ENCODE measurements around the gene SPOPL.

SPOPL gene

DNA sequence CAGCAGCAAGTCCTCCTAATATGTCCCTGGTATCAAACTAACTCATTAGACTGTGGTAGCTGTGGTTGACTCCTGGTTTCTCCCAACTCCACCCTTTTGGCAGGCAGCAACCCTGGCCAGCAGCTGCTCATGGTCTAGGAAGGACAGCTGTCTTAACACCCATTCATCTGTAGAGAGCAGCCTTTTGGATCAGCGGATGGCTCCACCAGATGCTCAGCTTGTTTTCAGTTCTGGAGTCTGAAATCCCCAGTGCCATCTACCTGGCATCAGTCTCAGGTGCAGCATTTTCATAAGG is 100.5 kb downstream of the SPOPL start:
- no peak overlapping the region for H2AFZ ChIP-seq (ENCODE audit: low read depth, low read length)
- H3K4me1 ChIP-seq (ENCODE audit: insufficient read depth, low read length), result no peaks in the 10 kb centered on the region
- H3K27me3 ChIP-seq (ENCODE audit: insufficient read depth, low read length), result no peaks in the 10 kb centered on the region
- no peaks in the 10 kb centered on the region for H3K36me3 ChIP-seq (ENCODE audit: insufficient read depth, low read length)
- H3K4me3 ChIP-seq (ENCODE audit: low read length), result no peak overlapping the region
- H3K9me3 ChIP-seq (ENCODE audit: low read length), result no peaks in the 10 kb centered on the region

DNA sequence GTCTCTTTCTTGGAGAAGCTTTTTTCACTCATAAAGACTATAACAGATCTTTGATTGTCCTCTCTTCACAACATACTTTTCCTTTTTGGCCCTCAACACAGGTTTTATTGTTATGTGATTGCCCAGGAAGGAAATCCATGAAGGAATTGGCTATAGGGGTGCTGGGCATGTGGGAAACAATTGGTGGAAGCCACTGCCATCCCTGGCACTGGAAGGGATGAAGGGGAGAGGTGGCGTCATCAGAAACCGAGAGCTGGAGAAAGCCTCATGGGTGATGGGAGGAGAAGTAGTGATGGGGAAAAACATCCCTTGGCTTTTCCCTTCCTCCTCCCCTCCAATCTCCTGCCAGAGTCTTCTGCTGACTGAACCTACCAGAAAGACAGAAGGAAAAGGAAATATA is 106.2 kb downstream of the SPOPL start:
- H3K4me1 ChIP-seq (ENCODE audit: insufficient read depth, low read length), result no peaks in the 10 kb centered on the region
- H2AFZ ChIP-seq (ENCODE audit: low read depth, low read length), result no peak overlapping the region
- no peaks in the 10 kb centered on the region for H3K9me3 ChIP-seq (ENCODE audit: low read length)
- H3K27me3 ChIP-seq (ENCODE audit: insufficient read depth, low read length), result no peaks in the 10 kb centered on the region
- no peak overlapping the region for H3K4me3 ChIP-seq (ENCODE audit: low read length)
- H3K36me3 ChIP-seq (ENCODE audit: insufficient read depth, low read length), result no peaks in the 10 kb centered on the region

- no peaks in the 10 kb centered on the region for H3K27me3 ChIP-seq (ENCODE audit: insufficient read depth, low read length)
- H2AFZ ChIP-seq (ENCODE audit: low read depth, low read length), result no peak overlapping the region
- H3K9me3 ChIP-seq (ENCODE audit: low read length), result no peaks in the 10 kb centered on the region
- no peaks in the 10 kb centered on the region for H3K4me1 ChIP-seq (ENCODE audit: insufficient read depth, low read length)
- no peak overlapping the region for H3K4me3 ChIP-seq (ENCODE audit: low read length)
- no peaks in the 10 kb centered on the region for H3K36me3 ChIP-seq (ENCODE audit: insufficient read depth, low read length)
Observed at GRCh38 chr2:138609446-138609845, 107.9 kb downstream of the SPOPL start.

- Histone ChIP-seq H3K4me1 (ENCODE audit: insufficient read depth, low read length) (peaks cover 2% of the 10 kb centered on the region), H3K9me3 (ENCODE audit: low read length) (no peaks in the 10 kb centered on the region), H3K27me3 (ENCODE audit: insufficient read depth, low read length) (no peaks in the 10 kb centered on the region), H2AFZ (ENCODE audit: low read depth, low read length) (no peak overlapping the region), H3K4me3 (ENCODE audit: low read length) (no peak overlapping the region), H3K36me3 (ENCODE audit: insufficient read depth, low read length) (no peaks in the 10 kb centered on the region)
Observed at GRCh38 chr2:138610201-138610953, 108.8 kb downstream of the SPOPL start.

DNA sequence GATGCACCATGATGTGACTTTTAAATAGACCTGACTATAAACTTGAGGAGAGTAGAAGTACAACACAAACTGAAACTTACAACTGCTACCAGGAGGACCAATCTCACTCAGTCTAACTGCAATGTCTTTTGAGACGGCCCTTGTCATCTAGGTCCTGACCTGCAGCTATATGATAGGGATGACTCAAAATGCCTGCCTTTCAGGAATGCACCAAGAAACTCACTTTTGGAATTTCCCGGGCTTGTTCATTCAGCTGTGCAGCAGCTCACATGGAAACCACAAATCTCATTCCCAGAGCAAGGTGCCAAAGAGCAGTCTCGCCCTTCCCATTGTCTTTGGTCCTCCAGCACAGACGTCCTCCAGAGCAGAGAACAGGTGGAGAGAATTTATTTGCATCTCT is 113.7 kb downstream of the SPOPL start:
- Histone ChIP-seq H3K9me3 (ENCODE audit: low read length) (no peaks in the 10 kb centered on the region), H2AFZ (ENCODE audit: low read depth, low read length) (no peak overlapping the region)

DNA sequence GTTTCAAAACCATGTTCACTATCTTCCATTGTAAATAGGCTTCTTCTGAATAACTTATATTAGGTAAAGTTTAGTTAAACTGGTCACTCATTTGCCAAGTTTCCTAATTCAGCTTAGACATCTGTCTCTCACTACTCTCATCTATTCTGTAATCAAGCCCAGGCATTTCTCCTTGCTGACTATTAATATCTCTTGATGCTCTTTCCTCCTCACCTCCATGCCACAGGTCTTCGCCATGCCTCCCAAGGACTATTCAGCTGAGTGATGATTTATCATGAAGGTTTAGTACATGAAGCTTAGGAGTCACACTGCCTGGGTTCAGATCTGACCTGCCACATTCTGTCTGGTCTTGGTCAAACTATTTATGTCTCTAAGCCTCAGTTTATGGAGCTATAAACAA is 115.5 kb downstream of the SPOPL start:
- Histone ChIP-seq H3K36me3 (ENCODE audit: insufficient read depth, low read length) (no peaks in the 10 kb centered on the region), H3K4me3 (ENCODE audit: low read length) (no peak overlapping the region), H3K4me1 (ENCODE audit: insufficient read depth, low read length) (peaks cover 2% of the 10 kb centered on the region), H3K27me3 (ENCODE audit: insufficient read depth, low read length) (no peaks in the 10 kb centered on the region), H2AFZ (ENCODE audit: low read depth, low read length) (no peak overlapping the region), H3K9me3 (ENCODE audit: low read length) (no peaks in the 10 kb centered on the region)

More for the DNA sequence above, 113.7 kb downstream of the SPOPL start:
- Histone ChIP-seq H3K27me3 (ENCODE audit: insufficient read depth, low read length) (no peaks in the 10 kb centered on the region), H3K4me1 (ENCODE audit: insufficient read depth, low read length) (peaks cover 2% of the 10 kb centered on the region), H3K36me3 (ENCODE audit: insufficient read depth, low read length) (no peaks in the 10 kb centered on the region), H3K4me3 (ENCODE audit: low read length) (no peak overlapping the region)

- no peak overlapping the region for H3K4me3 ChIP-seq (ENCODE audit: low read length)
- no peaks in the 10 kb centered on the region for H3K36me3 ChIP-seq (ENCODE audit: insufficient read depth, low read length)
- H3K9me3 ChIP-seq (ENCODE audit: low read length), result no peaks in the 10 kb centered on the region
- no peaks in the 10 kb centered on the region for H3K27me3 ChIP-seq (ENCODE audit: insufficient read depth, low read length)
- peaks cover 2% of the 10 kb centered on the region for H3K4me1 ChIP-seq (ENCODE audit: insufficient read depth, low read length)
- no peak overlapping the region for H2AFZ ChIP-seq (ENCODE audit: low read depth, low read length)
Observed at GRCh38 chr2:138618971-138619370, 117.4 kb downstream of the SPOPL start.

DNA sequence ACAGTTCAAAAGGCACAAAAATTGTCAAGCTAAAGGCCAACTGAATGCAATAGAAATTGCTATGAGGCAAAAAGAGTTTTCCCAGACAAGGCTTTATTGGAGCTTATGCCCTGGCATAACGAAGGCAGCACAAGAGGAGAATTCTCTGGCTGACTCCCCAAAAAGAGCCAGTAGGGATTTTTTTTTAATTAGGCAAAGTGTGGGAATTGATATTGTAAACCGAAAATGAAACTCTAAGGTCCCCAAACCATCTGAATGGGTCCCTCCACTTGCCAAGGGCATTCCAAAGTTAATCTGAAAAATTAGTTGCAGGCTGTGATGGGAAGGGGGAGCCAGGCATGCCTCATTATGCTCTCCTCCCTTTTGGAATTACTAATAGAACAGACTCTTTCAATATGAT is 118.9 kb downstream of the SPOPL start:
- Histone ChIP-seq H3K27me3 (ENCODE audit: insufficient read depth, low read length) (no peaks in the 10 kb centered on the region), H3K36me3 (ENCODE audit: insufficient read depth, low read length) (no peaks in the 10 kb centered on the region), H3K4me1 (ENCODE audit: insufficient read depth, low read length) (peaks cover 11% of the 10 kb centered on the region), H3K4me3 (ENCODE audit: low read length) (no peak overlapping the region), H2AFZ (ENCODE audit: low read depth, low read length) (no peak overlapping the region), H3K9me3 (ENCODE audit: low read length) (no peaks in the 10 kb centered on the region)

GRCh38 chr2:138621139-138621538 is 119.6 kb downstream of the SPOPL start:
- Histone ChIP-seq H3K4me1 (ENCODE audit: insufficient read depth, low read length) (peaks cover 18% of the 10 kb centered on the region), H3K36me3 (ENCODE audit: insufficient read depth, low read length) (no peaks in the 10 kb centered on the region), H2AFZ (ENCODE audit: low read depth, low read length) (no peak overlapping the region)

DNA sequence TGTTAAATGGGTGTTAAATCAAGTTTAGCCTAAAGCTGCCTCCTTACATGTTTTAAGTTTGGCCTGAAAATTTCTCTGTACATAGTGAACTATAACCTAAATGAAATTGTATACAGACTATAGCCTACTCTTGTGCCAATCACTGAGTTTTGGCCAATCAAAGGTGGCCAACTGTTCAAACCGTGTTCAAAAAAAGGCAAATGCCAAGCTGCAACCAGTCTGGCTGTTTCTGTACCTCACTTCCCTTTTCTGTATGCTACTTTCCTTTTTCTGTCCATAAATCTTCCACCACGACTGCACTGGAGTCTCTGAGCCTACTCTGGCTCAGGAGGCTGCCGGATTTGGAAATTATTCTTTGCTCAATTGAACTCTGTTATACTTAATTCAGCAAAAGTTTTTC is 121.0 kb downstream of the SPOPL start:
- H3K4me3 ChIP-seq (ENCODE audit: low read length), result no peak overlapping the region
- no peaks in the 10 kb centered on the region for H3K36me3 ChIP-seq (ENCODE audit: insufficient read depth, low read length)
- H3K4me1 ChIP-seq (ENCODE audit: insufficient read depth, low read length), result peaks cover 22% of the 10 kb centered on the region
- H3K9me3 ChIP-seq (ENCODE audit: low read length), result no peaks in the 10 kb centered on the region
- no peaks in the 10 kb centered on the region for H3K27me3 ChIP-seq (ENCODE audit: insufficient read depth, low read length)
- H2AFZ ChIP-seq (ENCODE audit: low read depth, low read length), result no peak overlapping the region

More at GRCh38 chr2:138621139-138621538, 119.6 kb downstream of the SPOPL start:
- no peaks in the 10 kb centered on the region for H3K9me3 ChIP-seq (ENCODE audit: low read length)
- no peaks in the 10 kb centered on the region for H3K27me3 ChIP-seq (ENCODE audit: insufficient read depth, low read length)
- H3K4me3 ChIP-seq (ENCODE audit: low read length), result no peak overlapping the region
